NT2/D1 (cell line): Measurements from ENCODE around the gene MYH7.

ENCODE experiments used
- DNase-seq: peaks from one replicate; pipeline ENCODE4 v3.0.0-alpha.2; 2011; ENCODE audit warnings: low read depth, low spot score
- H3K27me3 ChIP-seq: 2 replicates; pipeline ENCODE4 v1.6.0; 2011; ENCODE audit warnings: mild to moderate bottlenecking; ENCODE audit not compliant: insufficient read length, insufficient read depth
- H3K36me3 ChIP-seq: 2 replicates; pipeline ENCODE4 v1.6.1; 2011; ENCODE audit warnings: mild to moderate bottlenecking, low read length, mixed read lengths; ENCODE audit not compliant: insufficient read depth, insufficient read length
- H3K4me1 ChIP-seq: 2 replicates; pipeline ENCODE4 v1.5.1; 2011; ENCODE audit not compliant: insufficient read depth, insufficient read length
- H3K4me3 ChIP-seq: 2 replicates; pipeline ENCODE4 v1.5.1; 2011; ENCODE audit warnings: low read depth; ENCODE audit not compliant: insufficient read length
- H3K9ac ChIP-seq: 2 replicates; pipeline ENCODE4 v1.6.0; 2011; ENCODE audit warnings: low read depth; ENCODE audit not compliant: insufficient read length
- H3K9me3 ChIP-seq: 2 replicates; pipeline ENCODE4 v1.5.1; 2011; ENCODE audit warnings: mild to moderate bottlenecking, low read length; ENCODE audit not compliant: insufficient read depth
- SUZ12 ChIP-seq: IDR thresholded peaks from 2 replicates; pipeline ENCODE4 v1.6.1; 2011; ENCODE audit not compliant: insufficient read length, insufficient read depth; ENCODE audit errors: extremely low read depth
- YY1 ChIP-seq: IDR thresholded peaks from 2 replicates; pipeline ENCODE4 v1.6.1; 2011; ENCODE audit not compliant: insufficient read length, insufficient read depth
- ZNF274 ChIP-seq: IDR thresholded peaks from 2 replicates; pipeline ENCODE4 v1.6.1; 2011; ENCODE audit warnings: mild to moderate bottlenecking, low read depth, low read length

MYH7 gene

DNA sequence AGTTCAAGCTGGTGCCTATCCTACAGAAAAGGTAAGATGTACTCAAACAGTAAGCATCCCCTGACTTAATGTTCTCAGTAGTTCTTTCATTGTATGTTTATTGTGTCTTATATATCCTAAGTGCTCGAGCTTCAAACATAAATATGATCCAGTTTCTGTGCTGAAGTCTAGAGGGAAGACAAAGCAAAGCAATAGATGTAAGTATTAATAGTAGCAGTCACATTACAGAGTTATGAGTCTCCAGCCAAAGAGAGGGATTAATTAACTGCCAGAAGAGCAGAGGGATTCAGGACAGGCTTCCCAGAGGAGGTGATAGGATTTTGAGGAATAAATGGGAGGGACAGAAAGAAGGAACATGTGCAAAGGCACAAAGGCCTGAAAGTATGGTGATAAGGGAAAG, 35.5 kb upstream of the MYH7 start:
- H3K9ac ChIP-seq: no peak overlapping the region
- TF ChIP-seq SUZ12: no peak
- no peak for TF ChIP-seq ZNF274
- no peak for TF ChIP-seq YY1
- no peaks in the 10 kb centered on the region for H3K9me3 ChIP-seq
- no peak for DNase-seq
- no peaks in the 10 kb centered on the region for H3K4me1 ChIP-seq
- H3K27me3 ChIP-seq: no peaks in the 10 kb centered on the region
- H3K4me3 ChIP-seq: no peak overlapping the region
- peaks cover 43% of the 10 kb centered on the region for H3K36me3 ChIP-seq

DNA sequence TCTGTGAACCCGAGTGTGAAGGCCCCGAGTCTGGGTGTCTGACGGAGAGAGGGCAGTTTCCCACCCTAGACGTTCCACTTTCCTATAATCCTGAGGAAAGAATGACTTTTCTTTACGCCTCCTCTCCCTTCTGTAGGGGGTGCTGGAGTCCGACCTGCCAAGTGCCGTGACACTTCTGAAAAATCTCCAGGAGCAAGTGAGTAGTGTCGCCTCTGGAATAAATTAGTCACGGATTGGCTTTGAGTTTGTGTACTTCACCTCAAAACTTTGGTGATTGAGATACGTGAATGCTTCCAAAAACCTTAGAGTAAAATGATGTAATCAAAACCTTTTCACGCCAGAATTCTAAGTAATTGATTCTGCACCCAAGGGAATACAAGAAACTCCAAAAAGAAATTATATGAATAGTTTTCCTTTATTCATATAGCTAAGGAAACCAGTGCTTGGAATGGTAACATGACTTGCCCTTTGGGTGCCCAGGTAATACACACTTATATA, 34.5 kb upstream of the MYH7 start:
- H3K4me1 ChIP-seq: no peaks in the 10 kb centered on the region
- H3K9ac ChIP-seq: peak overlapping the region; percentile 96
- peaks cover 33% of the 10 kb centered on the region for H3K36me3 ChIP-seq
- H3K27me3 ChIP-seq: no peaks in the 10 kb centered on the region
- TF ChIP-seq YY1 (no peak), SUZ12 (no peak), ZNF274 (no peak)
- DNase-seq: no peak
- H3K4me3 ChIP-seq: peak overlapping the region; percentile 90
- H3K9me3 ChIP-seq: no peaks in the 10 kb centered on the region

DNA sequence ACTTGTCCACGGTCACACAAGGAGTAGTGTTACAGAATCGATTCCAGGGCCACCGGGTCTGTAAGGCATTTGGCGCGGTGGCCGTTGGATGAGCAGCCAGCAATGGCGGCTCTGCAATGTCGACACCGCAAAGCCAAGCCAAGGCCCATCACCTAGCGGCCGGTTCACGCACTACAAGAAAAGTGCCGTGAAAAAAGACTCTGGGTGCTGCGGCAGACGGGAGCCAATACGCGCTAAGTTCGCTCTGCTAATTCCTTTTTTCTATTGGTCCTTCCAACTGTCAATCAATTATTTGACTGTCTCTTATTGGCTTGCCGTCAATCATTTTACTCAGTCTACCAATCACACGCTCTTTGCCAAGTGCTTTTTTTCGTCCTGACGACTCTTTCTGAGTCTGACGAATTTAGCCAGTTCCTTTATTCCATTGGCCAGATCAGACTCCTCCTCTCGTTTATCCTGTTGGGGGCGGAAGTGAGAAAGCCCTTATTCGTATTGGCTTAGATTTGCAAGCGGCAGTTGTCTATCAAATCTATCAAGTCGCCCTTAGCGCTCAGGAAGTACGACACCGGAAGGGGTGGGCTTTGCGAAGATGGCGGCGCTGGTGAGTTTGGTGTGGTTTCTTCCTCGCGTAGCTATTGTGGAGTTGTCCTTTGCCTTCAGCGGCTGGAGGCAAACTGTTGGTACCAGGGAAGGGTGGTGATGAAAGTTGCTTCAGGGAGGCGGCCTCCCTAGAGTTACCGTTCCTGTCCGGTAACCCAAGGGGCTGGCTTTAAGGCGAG, 33.9 kb upstream of the MYH7 start, which contains the start of gene NGDN:
Gene NGDN (plus strand): TSS at position 577 of the 779 bp plus-strand sequence. CDS start 13 bp downstream, at position 590.
- no peaks in the 10 kb centered on the region for H3K27me3 ChIP-seq
- peak within 1 kb of the TSS; percentile 90 for H3K4me3 ChIP-seq
- H3K9ac ChIP-seq: peak within 1 kb of the TSS; percentile 96
- H3K9me3 ChIP-seq: no peaks in the 10 kb centered on the region
- TF ChIP-seq ZNF274 (no peak), YY1 (peak; percentile 80)
- DNase-seq: peak; percentile 92
- no peaks in the 10 kb centered on the region for H3K4me1 ChIP-seq
- H3K36me3 ChIP-seq: peaks cover 28% of the 10 kb centered on the region

DNA sequence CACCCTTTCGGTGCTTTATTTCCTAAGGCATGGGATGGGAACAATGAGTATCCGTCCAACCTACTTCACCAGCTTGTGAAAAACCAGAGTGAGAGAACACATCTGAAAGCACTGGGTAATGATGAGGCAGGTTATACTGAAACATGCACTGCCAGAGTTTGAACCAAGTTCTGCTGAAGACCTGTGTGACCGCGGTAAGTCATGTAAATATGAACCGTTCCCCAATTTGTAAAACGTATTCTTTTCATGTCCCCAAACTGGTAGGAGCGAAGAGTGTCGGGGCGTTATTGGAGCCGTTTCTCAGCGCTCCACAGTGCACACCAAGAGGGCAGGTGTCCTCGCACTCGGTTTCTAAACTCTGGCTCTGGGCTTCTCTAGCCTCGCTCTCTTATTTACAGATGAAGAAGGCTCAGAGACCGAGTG, 33.3 kb upstream of the MYH7 start:
- DNase-seq: no peak
- H3K4me3 ChIP-seq: peak overlapping the region; percentile 21
- peaks cover 22% of the 10 kb centered on the region for H3K36me3 ChIP-seq
- H3K9ac ChIP-seq: no peak overlapping the region
- no peaks in the 10 kb centered on the region for H3K4me1 ChIP-seq
- no peaks in the 10 kb centered on the region for H3K27me3 ChIP-seq
- TF ChIP-seq ZNF274 (no peak), YY1 (no peak), SUZ12 (no peak)
- no peaks in the 10 kb centered on the region for H3K9me3 ChIP-seq

DNA sequence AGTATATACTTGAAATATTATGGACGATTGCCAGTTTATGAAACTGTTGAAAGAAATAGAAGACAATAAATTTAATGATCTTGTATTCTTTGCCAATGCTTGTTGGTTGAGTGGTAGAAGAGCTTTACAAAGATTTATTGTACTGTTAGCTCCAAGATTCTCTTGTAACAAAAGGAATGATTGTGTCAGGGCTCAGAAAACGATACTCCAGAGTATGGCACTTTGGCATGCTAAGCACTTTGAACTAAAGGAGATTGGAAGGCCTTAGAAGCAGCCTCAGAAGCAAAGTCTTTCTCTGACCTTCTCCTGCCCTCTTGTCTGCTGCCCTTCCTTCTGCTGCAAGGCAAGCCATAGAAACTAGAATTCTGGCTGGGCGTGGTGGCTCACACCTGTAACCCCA, 29.8 kb upstream of the MYH7 start:
- Histone ChIP-seq H3K4me3 (no peak overlapping the region), H3K9me3 (no peaks in the 10 kb centered on the region), H3K9ac (no peak overlapping the region), H3K27me3 (no peaks in the 10 kb centered on the region), H3K36me3 (no peaks in the 10 kb centered on the region), H3K4me1 (no peaks in the 10 kb centered on the region)
- no peak for TF ChIP-seq SUZ12
- no peak for TF ChIP-seq YY1
- TF ChIP-seq ZNF274: no peak
- DNase-seq: no peak

DNA sequence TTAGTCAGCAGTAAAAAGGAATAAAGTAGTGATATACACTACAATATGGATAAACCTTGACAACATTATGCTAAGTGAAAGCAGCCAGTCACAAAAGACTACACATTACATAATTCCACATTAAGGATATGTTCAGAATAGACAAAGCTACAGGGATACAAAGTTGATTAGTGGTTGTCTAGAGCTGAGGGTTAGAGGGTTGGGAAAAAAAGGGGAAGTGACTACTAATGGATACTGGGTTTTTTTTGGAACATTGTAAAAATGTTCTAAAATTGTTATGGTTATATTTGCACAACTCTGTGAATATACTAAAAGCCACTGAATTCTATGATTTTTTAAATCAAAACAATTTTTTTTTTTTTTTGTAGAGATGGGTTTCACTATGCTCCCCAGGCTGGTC, 29.2 kb upstream of the MYH7 start:
- no peaks in the 10 kb centered on the region for H3K4me1 ChIP-seq
- DNase-seq: no peak
- H3K4me3 ChIP-seq: no peak overlapping the region
- no peak overlapping the region for H3K9ac ChIP-seq
- no peaks in the 10 kb centered on the region for H3K36me3 ChIP-seq
- no peaks in the 10 kb centered on the region for H3K9me3 ChIP-seq
- no peak for TF ChIP-seq SUZ12
- TF ChIP-seq ZNF274: no peak
- no peak for TF ChIP-seq YY1
- no peaks in the 10 kb centered on the region for H3K27me3 ChIP-seq

DNA sequence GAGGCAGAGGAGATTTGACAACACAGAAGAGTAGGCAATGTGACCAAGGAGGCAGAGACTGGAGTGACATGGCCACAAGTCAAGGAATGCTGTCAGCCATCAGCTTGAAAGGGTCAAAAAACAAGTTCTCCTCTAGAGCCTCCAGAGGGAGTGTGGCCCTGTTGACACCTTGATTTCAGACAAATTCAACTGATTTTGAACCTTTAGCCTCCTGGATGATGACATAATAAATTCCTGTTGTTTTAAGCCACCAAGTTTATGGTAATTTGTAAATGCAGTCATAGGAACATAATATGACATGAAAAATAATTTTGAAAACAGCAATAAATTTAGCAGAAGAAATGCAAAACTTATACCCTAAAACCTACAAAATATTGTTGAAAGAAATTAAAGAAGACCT, 25.5 kb upstream of the MYH7 start:
- H3K9me3 ChIP-seq: no peaks in the 10 kb centered on the region
- no peaks in the 10 kb centered on the region for H3K27me3 ChIP-seq
- DNase-seq: no peak
- no peak overlapping the region for H3K9ac ChIP-seq
- H3K4me1 ChIP-seq: no peaks in the 10 kb centered on the region
- TF ChIP-seq YY1 (no peak), SUZ12 (no peak)
- H3K36me3 ChIP-seq: no peaks in the 10 kb centered on the region
- no peak overlapping the region for H3K4me3 ChIP-seq
